Fibroblast of skin of left quadriceps (primary cell): ENCODE measurements around the gene GHRL.

Experiments
- DNase-seq, 2 experiments: peaks; one replicate each; pipeline ENCODE4 v3.0.0-alpha.2; 2013; ENCODE audit warnings: low read depth in 2 of 2

Gene GHRL

GRCh38 chr3:10244009-10244408 lies 48.7 kb downstream of the GHRL start:
- DNase-seq, result peak in 1 of 2 experiments; percentile 33

- peak; percentile 60 to 63 for DNase-seq
These were observed 50.3 kb downstream of the GHRL start for GRCh38 chr3:10242182-10243065.

- DNase-seq, result no peak
These were observed 51.9 kb downstream of the GHRL start for GRCh38 chr3:10240799-10241198.

- DNase-seq, result no peak
These were observed 54.2 kb downstream of the GHRL start for GRCh38 chr3:10238345-10239183.
